Fibroblast of pulmonary artery (primary cell): ENCODE data around the gene MAN1B1.
A peak's percentile ranks its signal among the peaks of the same experiment; 100 is the strongest.

Source experiments
- DNase-seq: peaks from one replicate; pipeline ENCODE4 v3.0.0-alpha.2; 2010; ENCODE audit warnings: low read depth
- H3K4me3 ChIP-seq: replicated peaks from 2 replicates; pipeline ENCODE4 v1.5.1; 2011; ENCODE audit warnings: low read depth, mild to moderate bottlenecking, control low read depth, low read length, moderate library complexity
- TF ChIP-seq, protein P1 (sequence below): IDR thresholded peaks from 2 replicates; pipeline ENCODE4 v1.5.1; 2011; ENCODE audit warnings: mild to moderate bottlenecking, control low read depth, low read length, inconsistent platforms; ENCODE audit errors: missing control alignments

Gene MAN1B1

DNA sequence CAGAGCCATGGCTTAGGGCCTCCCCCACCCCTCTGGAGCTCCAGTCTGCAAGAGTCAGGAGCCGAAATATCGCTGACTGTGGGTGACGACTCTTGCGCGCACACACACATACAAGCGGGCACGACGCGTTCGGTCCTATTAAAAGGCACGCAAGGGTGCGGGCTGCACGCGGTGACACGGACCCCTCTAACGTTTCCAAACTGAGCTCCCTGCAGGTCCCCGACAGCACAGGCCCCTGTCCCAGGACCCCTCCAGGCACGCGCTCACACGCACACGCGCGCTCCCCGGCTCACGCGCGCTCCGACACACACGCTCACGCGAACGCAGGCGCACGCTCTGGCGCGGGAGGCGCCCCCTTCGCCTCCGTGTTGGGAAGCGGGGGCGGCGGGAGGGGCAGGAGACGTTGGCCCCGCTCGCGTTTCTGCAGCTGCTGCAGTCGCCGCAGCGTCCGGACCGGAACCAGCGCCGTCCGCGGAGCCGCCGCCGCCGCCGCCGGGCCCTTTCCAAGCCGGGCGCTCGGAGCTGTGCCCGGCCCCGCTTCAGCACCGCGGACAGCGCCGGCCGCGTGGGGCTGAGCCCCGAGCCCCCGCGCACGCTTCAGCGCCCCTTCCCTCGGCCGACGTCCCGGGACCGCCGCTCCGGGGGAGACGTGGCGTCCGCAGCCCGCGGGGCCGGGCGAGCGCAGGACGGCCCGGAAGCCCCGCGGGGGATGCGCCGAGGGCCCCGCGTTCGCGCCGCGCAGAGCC lies 52.1 kb downstream of the MAN1B1 start, which contains the start of gene GRIN1:
GRIN1 (plus strand) TSS at position 433 of the 746 bp plus-strand sequence. CDS start 333 bp downstream, outside the sequence.
- peak; percentile 34 for DNase-seq
- TF ChIP-seq, protein P1, sequence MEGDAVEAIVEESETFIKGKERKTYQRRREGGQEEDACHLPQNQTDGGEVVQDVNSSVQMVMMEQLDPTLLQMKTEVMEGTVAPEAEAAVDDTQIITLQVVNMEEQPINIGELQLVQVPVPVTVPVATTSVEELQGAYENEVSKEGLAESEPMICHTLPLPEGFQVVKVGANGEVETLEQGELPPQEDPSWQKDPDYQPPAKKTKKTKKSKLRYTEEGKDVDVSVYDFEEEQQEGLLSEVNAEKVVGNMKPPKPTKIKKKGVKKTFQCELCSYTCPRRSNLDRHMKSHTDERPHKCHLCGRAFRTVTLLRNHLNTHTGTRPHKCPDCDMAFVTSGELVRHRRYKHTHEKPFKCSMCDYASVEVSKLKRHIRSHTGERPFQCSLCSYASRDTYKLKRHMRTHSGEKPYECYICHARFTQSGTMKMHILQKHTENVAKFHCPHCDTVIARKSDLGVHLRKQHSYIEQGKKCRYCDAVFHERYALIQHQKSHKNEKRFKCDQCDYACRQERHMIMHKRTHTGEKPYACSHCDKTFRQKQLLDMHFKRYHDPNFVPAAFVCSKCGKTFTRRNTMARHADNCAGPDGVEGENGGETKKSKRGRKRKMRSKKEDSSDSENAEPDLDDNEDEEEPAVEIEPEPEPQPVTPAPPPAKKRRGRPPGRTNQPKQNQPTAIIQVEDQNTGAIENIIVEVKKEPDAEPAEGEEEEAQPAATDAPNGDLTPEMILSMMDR = no peak
- H3K4me3 ChIP-seq = no peak within 1 kb of the TSS

DNA sequence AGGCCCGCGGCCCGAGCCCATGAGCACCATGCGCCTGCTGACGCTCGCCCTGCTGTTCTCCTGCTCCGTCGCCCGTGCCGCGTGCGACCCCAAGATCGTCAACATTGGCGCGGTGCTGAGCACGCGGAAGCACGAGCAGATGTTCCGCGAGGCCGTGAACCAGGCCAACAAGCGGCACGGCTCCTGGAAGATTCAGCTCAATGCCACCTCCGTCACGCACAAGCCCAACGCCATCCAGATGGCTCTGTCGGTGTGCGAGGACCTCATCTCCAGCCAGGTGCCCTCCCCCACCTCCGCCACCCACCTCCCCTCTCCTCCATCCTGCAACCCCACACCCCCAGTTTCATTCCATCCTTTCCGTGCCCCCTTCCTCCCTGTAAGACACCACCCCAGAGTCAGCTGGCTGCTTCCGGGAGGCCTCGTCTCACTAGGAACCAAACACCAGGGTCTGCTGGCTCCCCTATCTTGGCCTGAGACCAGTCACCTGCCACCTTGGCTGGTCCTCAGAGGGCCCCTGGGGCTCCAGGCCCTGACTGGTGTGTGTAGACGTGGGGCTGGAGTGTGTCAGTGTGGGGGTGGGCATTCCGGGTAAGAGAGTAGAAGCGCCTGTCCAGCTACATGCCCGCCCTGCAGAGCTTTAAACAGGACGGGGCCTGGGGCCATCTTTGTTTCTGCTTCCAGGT lies 52.8 kb downstream of the MAN1B1 start:
- DNase-seq = no peak
- TF ChIP-seq, protein P1 = no peak
- H3K4me3 ChIP-seq = no peak overlapping the region

DNA sequence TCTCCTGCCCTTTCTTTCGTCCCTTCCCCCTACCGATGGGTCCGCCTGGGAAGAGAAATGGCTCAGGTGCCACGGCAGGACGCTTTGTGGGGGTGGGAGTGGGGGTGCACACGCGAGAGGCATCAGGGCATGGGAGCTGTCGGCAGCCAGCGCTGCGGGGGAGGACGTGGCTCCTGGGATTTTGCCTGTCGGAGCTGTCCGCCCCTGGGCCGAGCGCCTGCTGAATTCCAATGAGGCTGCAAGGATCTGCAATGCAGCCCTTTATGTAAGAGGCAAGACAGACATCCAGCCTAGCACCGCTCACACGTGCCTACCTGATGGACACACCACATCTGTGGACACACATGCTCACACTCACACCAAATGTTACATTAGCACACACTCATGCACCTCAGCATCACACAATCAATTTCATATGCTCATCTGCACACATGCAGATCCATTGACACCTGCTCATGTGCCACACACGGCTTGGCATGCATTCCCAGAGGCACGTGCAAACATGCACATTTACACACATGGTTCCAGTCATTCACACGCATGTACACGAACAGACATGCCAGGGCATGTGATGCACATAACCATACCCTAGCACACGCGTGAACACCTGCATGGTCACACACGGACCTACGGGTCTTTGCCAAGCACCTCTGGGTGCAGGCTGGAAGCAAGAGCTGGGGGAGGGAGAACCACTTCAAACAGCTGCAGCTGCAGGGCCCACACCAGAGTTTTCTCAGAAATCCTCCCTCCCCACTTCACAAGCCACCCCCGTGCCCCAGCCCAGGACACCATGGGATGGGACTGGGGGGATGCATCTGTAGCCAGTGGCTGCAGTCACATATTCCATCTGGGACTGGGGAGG lies 53.6 kb downstream of the MAN1B1 start:
- TF ChIP-seq, protein P1 = no peak
- DNase-seq = no peak
- H3K4me3 ChIP-seq = no peak overlapping the region

DNA sequence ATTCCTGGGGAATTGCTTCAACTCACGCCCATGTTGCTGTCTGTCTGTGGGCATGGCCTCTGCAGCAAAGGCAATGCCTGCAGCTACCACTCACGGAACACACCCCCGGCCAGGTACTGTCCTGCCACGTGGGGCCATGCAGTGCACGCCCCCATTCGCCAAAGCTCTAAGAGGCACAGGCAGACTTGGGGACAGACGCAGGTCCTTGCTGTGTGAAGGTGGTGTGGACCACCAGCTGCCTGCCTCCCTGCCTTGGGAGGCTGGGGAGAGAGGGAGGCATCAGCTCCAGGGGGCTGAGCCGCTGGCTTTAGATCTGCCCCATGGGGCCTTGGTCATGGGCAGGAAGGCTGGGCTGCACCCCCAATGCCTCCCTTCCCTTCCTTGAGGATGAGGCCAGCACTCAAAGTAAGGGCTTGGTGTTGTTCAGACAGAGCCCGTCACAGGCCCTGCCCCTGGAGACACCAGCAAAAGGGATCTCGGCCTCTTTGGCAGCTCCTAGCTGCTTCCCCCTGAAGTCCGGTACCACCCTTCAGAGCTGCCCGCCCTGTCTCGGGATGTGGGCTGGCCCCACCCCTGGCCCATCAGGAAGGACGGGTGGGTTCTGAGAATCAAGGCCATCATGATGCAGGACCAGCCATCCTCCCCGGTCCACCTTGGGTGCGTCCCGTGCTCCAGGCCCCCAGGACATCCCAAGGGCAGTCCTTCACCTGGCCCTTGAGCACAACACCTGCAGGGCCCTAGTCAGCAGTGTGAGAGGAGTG lies 54.4 kb downstream of the MAN1B1 start:
- TF ChIP-seq, protein P1 = no peak
- no peak for DNase-seq
- no peak overlapping the region for H3K4me3 ChIP-seq

DNA sequence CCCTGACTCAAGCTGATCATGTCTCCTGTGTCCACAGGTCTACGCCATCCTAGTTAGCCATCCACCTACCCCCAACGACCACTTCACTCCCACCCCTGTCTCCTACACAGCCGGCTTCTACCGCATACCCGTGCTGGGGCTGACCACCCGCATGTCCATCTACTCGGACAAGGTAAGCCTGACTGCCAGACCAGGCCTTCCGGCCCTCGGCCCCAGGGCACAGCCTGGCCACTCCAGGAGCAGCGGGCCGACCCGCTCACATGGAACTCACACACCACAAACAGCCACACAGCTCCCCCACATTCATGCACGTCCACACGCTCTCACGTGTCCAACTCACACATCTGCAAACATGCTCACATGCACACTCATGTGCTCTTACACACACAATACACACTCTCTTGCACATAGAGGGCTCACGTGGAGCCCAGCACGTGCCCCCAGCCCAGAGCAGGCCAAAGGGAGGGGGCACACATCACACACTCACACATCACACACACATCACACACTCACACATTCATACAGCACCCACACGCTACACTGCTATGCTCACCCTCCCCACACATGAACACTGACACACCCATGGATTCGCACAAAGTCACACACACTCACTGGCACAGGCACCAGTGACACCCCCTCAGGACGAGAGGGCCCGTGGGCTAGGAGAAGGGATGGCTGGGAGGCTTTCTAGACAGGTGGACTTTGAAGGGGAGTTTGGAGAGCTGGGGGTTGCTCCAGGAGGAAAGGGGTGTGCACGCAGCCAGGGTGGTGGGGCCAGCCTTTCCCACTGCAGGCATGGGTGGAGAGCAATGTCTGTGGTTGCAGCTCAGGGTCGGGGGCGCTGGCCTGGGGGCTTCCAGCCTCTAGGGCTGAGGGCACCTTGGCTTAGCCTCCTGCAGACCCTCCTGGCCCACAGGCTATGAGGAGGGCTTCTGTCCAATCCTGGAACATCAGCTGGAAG lies 55.5 kb downstream of the MAN1B1 start:
- H3K4me3 ChIP-seq = no peak overlapping the region
- TF ChIP-seq, protein P1 = no peak
- no peak for DNase-seq

DNA sequence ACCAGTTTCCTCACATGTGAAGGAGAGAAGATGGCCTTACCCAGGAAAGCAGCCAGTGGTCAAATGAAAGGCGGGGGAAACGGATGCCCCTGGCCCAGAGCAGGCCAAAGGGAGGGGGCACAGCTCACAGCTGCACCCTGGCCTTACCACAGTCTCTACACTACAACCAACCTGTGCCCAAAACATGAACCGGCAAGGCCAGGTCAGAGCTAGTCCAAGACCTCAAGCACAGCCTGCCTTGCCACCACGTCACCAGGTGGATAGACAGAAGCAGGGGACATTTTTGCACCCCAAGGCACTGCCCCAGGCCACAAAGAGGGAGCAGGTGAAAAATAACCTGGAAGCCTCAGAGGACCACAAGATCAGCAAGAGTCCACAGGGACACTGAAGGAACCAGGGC lies 56.7 kb downstream of the MAN1B1 start:
- TF ChIP-seq, protein P1 = no peak
- DNase-seq = no peak
- no peak overlapping the region for H3K4me3 ChIP-seq
